ENCODE data around the gene FUBP1.

FUBP1 gene

GRCh38 chr1:77906624-77907023, 72.2 kb downstream of the FUBP1 start:
- H3K36me3 ChIP-seq (ENCODE audit: control insufficient read depth, insufficient read depth, low read length): no peaks in the 10 kb centered on the region
- no peak overlapping the region for H3K27ac ChIP-seq (ENCODE audit: low read depth, low read length)
- no peaks in the 10 kb centered on the region for H3K9me3 ChIP-seq (ENCODE audit: control insufficient read depth, insufficient read depth, low read depth, low read length)
- no peak overlapping the region for H3K4me3 ChIP-seq (ENCODE audit: low read depth, low read length)
- no peaks in the 10 kb centered on the region for H3K4me1 ChIP-seq (ENCODE audit: control insufficient read depth, insufficient read depth, low read length)
- no peak overlapping the region for H3K9ac ChIP-seq (ENCODE audit: low read length)
- no peaks in the 10 kb centered on the region for H3K27me3 ChIP-seq (ENCODE audit: control insufficient read depth, insufficient read depth, low read length)

- H3K9ac ChIP-seq (ENCODE audit: low read length): no peak overlapping the region
- H3K27me3 ChIP-seq (ENCODE audit: control insufficient read depth, insufficient read depth, low read length): no peaks in the 10 kb centered on the region
- H3K4me1 ChIP-seq (ENCODE audit: control insufficient read depth, insufficient read depth, low read length): no peaks in the 10 kb centered on the region
- no peaks in the 10 kb centered on the region for H3K9me3 ChIP-seq (ENCODE audit: control insufficient read depth, insufficient read depth, low read depth, low read length)
- no peak overlapping the region for H3K27ac ChIP-seq (ENCODE audit: low read depth, low read length)
- no peaks in the 10 kb centered on the region for H3K36me3 ChIP-seq (ENCODE audit: control insufficient read depth, insufficient read depth, low read length)
- H3K4me3 ChIP-seq (ENCODE audit: low read depth, low read length): no peak overlapping the region
Measured at GRCh38 chr1:77906019-77906545, 72.8 kb downstream of the FUBP1 start.

- no peaks in the 10 kb centered on the region for H3K36me3 ChIP-seq (ENCODE audit: control insufficient read depth, insufficient read depth, low read length)
Measured at GRCh38 chr1:77905603-77906002, 73.3 kb downstream of the FUBP1 start.

GRCh38 chr1:77900687-77901293, 78.1 kb downstream of the FUBP1 start:
- H3K36me3 ChIP-seq (ENCODE audit: control insufficient read depth, insufficient read depth, low read length): no peaks in the 10 kb centered on the region
- H3K4me3 ChIP-seq (ENCODE audit: low read depth, low read length): no peak overlapping the region

More at GRCh38 chr1:77905603-77906002, 73.3 kb downstream of the FUBP1 start:
- Histone ChIP-seq H3K27me3 (ENCODE audit: control insufficient read depth, insufficient read depth, low read length) (no peaks in the 10 kb centered on the region), H3K9me3 (ENCODE audit: control insufficient read depth, insufficient read depth, low read depth, low read length) (no peaks in the 10 kb centered on the region), H3K4me1 (ENCODE audit: control insufficient read depth, insufficient read depth, low read length) (no peaks in the 10 kb centered on the region), H3K27ac (ENCODE audit: low read depth, low read length) (no peak overlapping the region), H3K4me3 (ENCODE audit: low read depth, low read length) (no peak overlapping the region), H3K9ac (ENCODE audit: low read length) (no peak overlapping the region)

GRCh38 chr1:77899647-77900320, 79.1 kb downstream of the FUBP1 start:
- no peaks in the 10 kb centered on the region for H3K27me3 ChIP-seq (ENCODE audit: control insufficient read depth, insufficient read depth, low read length)

More at GRCh38 chr1:77900687-77901293, 78.1 kb downstream of the FUBP1 start:
- no peaks in the 10 kb centered on the region for H3K27me3 ChIP-seq (ENCODE audit: control insufficient read depth, insufficient read depth, low read length)
- H3K4me1 ChIP-seq (ENCODE audit: control insufficient read depth, insufficient read depth, low read length): no peaks in the 10 kb centered on the region
- H3K9ac ChIP-seq (ENCODE audit: low read length): no peak overlapping the region
- H3K9me3 ChIP-seq (ENCODE audit: control insufficient read depth, insufficient read depth, low read depth, low read length): no peaks in the 10 kb centered on the region
- H3K27ac ChIP-seq (ENCODE audit: low read depth, low read length): no peak overlapping the region

More at GRCh38 chr1:77899647-77900320, 79.1 kb downstream of the FUBP1 start:
- no peak overlapping the region for H3K27ac ChIP-seq (ENCODE audit: low read depth, low read length)
- H3K9ac ChIP-seq (ENCODE audit: low read length): no peak overlapping the region
- no peaks in the 10 kb centered on the region for H3K36me3 ChIP-seq (ENCODE audit: control insufficient read depth, insufficient read depth, low read length)
- no peaks in the 10 kb centered on the region for H3K9me3 ChIP-seq (ENCODE audit: control insufficient read depth, insufficient read depth, low read depth, low read length)
- no peaks in the 10 kb centered on the region for H3K4me1 ChIP-seq (ENCODE audit: control insufficient read depth, insufficient read depth, low read length)
- no peak overlapping the region for H3K4me3 ChIP-seq (ENCODE audit: low read depth, low read length)

Measured in HUES6 (cell line).